NT2/D1 (cell line): ENCODE results near the gene DDA1.

Experiments used
- DNase-seq: peaks from one replicate; pipeline ENCODE4 v3.0.0-alpha.2; 2011; ENCODE audit warnings: low read depth, low spot score
- H3K27me3 ChIP-seq: 2 replicates; pipeline ENCODE4 v1.6.0; 2011; ENCODE audit warnings: mild to moderate bottlenecking; ENCODE audit not compliant: insufficient read length, insufficient read depth
- H3K36me3 ChIP-seq: 2 replicates; pipeline ENCODE4 v1.6.1; 2011; ENCODE audit warnings: mild to moderate bottlenecking, low read length, mixed read lengths; ENCODE audit not compliant: insufficient read depth, insufficient read length
- H3K4me1 ChIP-seq: 2 replicates; pipeline ENCODE4 v1.5.1; 2011; ENCODE audit not compliant: insufficient read depth, insufficient read length
- H3K4me3 ChIP-seq: 2 replicates; pipeline ENCODE4 v1.5.1; 2011; ENCODE audit warnings: low read depth; ENCODE audit not compliant: insufficient read length
- H3K9ac ChIP-seq: 2 replicates; pipeline ENCODE4 v1.6.0; 2011; ENCODE audit warnings: low read depth; ENCODE audit not compliant: insufficient read length
- H3K9me3 ChIP-seq: 2 replicates; pipeline ENCODE4 v1.5.1; 2011; ENCODE audit warnings: mild to moderate bottlenecking, low read length; ENCODE audit not compliant: insufficient read depth
- SUZ12 ChIP-seq: IDR thresholded peaks from 2 replicates; pipeline ENCODE4 v1.6.1; 2011; ENCODE audit not compliant: insufficient read length, insufficient read depth; ENCODE audit errors: extremely low read depth
- YY1 ChIP-seq: IDR thresholded peaks from 2 replicates; pipeline ENCODE4 v1.6.1; 2011; ENCODE audit not compliant: insufficient read length, insufficient read depth
- ZNF274 ChIP-seq: IDR thresholded peaks from 2 replicates; pipeline ENCODE4 v1.6.1; 2011; ENCODE audit warnings: mild to moderate bottlenecking, low read depth, low read length

Gene DDA1

DNA sequence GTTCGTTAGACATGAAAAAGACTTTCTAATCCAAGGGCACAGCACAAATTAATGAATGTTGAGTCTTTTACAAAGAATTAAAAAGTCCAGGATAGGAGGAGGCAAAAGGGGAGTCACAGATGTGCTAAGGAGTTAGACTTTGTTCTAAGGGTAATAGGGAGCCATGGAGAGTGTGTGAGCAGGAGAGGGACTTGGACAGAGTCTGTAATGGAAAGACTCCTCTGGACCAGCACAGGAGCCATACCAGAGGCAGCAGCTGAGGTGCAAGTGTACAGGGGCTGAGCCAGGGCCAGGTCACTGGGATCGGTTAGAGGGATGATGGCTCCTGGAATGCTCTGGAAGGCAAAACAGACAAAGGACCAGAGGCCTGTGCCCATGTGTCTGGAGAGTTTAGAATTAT is 38.5 kb downstream of the DDA1 start:
- Histone ChIP-seq H3K9me3 (no peaks in the 10 kb centered on the region), H3K4me1 (peaks cover 3% of the 10 kb centered on the region)
- no peak for TF ChIP-seq ZNF274
- TF ChIP-seq SUZ12: no peak
- TF ChIP-seq YY1: no peak

DNA sequence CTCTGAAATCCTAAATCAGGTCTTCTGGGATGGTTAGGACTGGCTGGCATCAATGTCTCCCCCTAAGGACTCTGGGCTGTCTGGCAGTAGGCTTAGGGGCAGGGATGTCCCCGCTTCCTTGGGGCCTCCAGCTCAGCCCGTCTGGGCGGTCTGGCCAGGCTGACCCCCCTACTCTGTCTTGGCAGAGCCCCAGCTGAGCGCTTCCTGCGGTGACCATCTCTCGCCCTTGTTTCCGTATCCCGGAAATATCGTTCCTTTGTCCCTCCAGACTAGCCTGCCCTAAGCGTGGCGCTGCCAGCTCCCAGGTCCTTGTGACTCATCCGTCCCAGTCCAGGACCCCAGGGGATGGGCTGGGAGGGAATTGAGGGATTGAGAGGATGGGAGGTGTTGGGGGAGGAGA is 39.3 kb downstream of the DDA1 start:
- Histone ChIP-seq H3K9ac (peak overlapping the region; percentile 34), H3K36me3 (peaks cover 6% of the 10 kb centered on the region), H3K27me3 (no peaks in the 10 kb centered on the region), H3K4me1 (peaks cover 3% of the 10 kb centered on the region), H3K4me3 (peak overlapping the region; percentile 1), H3K9me3 (no peaks in the 10 kb centered on the region)
- no peak for DNase-seq
- TF ChIP-seq SUZ12: no peak
- TF ChIP-seq ZNF274: no peak
- TF ChIP-seq YY1: no peak

More for the DNA sequence above, 38.5 kb downstream of the DDA1 start:
- no peak for DNase-seq
- H3K4me3 ChIP-seq: no peak overlapping the region
- peaks cover 9% of the 10 kb centered on the region for H3K36me3 ChIP-seq
- H3K9ac ChIP-seq: no peak overlapping the region
- H3K27me3 ChIP-seq: no peaks in the 10 kb centered on the region

DNA sequence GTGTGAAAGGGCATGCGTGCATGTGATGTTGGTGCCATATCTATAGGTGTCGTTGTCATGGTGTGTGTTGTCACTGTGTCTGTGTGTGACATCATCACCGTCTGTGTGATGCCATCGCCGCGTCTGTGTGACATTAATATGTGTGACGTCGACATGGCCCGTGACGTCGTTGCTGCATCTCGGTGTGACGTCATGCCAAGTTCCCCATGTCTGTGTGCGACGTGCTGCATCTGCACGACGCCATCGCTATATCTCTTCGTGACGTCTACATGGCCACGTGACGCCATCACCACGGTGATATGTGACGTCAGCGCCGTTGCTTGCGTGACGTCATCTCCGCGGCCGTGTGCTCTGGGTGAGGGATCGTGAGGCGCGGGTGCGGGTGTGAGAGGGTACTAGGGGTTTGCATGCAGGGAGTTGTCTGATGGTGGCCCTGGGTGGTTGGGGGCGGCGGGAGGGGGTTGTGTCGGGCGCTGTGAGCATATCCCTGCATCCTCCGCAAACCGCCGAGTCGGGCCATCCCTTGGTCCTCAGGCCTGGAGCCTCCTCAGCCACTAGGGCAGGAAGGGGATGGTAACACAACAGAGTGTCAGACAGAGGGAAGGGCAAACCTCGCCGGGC is 42.6 kb downstream of the DDA1 start:
- Histone ChIP-seq H3K4me1 (peaks cover 3% of the 10 kb centered on the region), H3K4me3 (no peak overlapping the region), H3K9me3 (no peaks in the 10 kb centered on the region), H3K9ac (no peak overlapping the region), H3K27me3 (no peaks in the 10 kb centered on the region), H3K36me3 (no peaks in the 10 kb centered on the region)
- TF ChIP-seq SUZ12: no peak
- no peak for TF ChIP-seq ZNF274
- no peak for TF ChIP-seq YY1
- DNase-seq: no peak

DNA sequence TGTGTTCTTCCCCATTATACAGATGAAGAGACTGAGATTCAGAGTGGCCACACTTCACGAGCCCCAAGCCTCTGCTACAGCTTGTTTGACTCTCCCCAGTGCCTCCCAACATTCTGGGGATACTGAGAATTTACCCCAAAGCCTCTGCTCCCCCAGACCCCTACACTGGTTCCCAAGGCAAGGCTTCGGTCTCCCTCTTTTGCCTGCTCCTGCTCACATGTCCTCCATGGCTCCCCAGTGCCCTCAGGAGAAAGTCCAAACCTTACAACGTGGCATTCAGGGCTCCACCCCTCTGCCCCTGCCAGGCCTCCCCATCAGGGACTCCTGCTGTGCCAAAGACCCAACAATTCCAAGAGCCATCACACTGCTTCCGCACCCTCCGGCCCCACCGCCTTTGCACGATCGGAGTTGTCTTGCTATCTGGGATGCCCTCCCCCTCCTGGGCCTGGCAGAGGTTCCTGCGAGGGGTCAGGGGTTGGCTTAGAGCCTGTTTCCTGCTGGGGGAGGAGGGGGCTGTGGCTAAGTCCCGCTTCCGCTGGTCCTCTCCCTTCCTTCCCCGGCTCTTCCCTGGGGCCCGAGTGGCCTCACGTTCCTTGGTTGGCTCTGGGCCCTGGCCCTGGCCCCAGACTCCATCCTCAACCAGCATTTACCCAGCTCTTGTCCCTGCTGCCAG is 43.4 kb downstream of the DDA1 start:
- H3K4me1 ChIP-seq: peaks cover 3% of the 10 kb centered on the region
- DNase-seq: no peak
- no peak for TF ChIP-seq ZNF274
- no peak for TF ChIP-seq SUZ12
- no peak for TF ChIP-seq YY1
- no peaks in the 10 kb centered on the region for H3K36me3 ChIP-seq
- H3K27me3 ChIP-seq: no peaks in the 10 kb centered on the region
- H3K4me3 ChIP-seq: no peak overlapping the region
- no peaks in the 10 kb centered on the region for H3K9me3 ChIP-seq
- H3K9ac ChIP-seq: no peak overlapping the region

DNA sequence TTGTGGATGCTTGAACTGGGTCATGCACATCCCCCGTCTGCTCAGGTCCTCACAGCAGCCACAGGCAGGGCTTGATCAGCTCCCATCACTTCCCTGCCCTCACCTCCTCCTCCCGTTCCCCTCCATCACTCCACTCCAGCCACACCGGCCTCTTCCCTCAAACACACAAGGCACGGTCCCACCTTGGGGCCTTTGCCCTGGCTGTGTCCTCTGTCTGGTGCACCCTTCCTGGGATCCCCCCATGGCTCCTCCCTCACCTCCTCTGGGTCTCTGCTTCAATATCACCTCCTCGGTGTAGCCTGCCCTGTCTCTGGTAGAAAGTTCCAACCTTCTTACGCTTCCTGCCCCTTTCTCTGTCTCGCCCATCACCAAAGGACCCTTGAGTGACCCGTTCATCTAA is 44.0 kb downstream of the DDA1 start:
- Histone ChIP-seq H3K36me3 (no peaks in the 10 kb centered on the region), H3K9ac (no peak overlapping the region), H3K9me3 (no peaks in the 10 kb centered on the region), H3K4me1 (no peaks in the 10 kb centered on the region), H3K27me3 (no peaks in the 10 kb centered on the region), H3K4me3 (no peak overlapping the region)
- DNase-seq: no peak
- TF ChIP-seq ZNF274 (no peak), YY1 (no peak), SUZ12 (no peak)

DNA sequence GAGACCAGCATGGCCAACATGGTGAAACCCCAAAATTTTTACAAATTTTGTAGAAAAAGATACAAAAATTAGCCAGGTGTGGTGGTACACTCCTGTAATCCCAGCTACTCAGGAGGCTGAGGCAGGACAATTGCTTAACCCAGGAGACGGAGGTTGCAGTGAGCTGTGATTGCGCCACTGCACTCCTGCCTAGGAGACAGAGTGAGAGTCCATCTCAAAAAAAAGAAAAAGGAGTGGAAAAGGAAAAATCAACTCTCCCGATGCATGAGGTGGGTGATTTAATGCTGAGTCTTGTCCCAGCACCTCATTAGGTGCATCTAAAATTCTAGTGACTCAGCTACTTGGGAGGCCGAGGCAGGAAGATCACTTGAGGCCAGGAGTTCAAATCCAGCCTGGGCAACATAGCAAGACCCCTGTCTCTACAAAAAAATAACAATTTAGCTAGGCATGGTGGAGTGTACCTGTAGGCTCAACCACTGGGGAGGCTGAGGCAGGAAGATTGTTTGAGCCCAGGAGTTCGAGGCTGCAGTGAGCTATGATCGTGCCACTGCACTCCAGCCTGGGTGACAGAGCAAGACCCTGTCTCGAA is 47.8 kb downstream of the DDA1 start:
- no peak overlapping the region for H3K4me3 ChIP-seq
- H3K4me1 ChIP-seq: peaks cover 4% of the 10 kb centered on the region
- no peaks in the 10 kb centered on the region for H3K36me3 ChIP-seq
- no peaks in the 10 kb centered on the region for H3K27me3 ChIP-seq
- H3K9me3 ChIP-seq: no peaks in the 10 kb centered on the region
- H3K9ac ChIP-seq: no peak overlapping the region
- no peak for TF ChIP-seq ZNF274
- TF ChIP-seq YY1: no peak
- no peak for TF ChIP-seq SUZ12
- no peak for DNase-seq

DNA sequence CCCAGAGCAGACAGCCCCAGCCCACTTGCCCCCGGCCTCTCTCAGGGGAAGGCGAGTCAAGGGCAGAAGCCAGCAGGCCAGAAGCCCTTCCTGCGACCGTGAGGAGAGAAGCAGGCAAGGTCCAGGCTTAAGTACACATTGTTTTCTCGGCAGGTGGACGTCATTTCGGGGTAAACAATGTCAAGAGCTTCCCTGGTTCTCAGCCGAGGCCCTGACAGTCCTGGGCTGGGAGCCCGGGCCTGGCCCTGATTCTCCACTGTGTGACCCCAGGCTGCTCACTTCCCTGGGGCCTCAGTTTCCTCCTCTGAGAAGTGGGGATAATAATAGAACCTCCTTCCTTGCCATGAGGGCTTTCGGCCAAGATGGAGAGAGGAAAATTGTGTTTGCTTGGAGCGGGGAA is 48.4 kb downstream of the DDA1 start:
- H3K27me3 ChIP-seq: no peaks in the 10 kb centered on the region
- DNase-seq: no peak
- H3K9ac ChIP-seq: no peak overlapping the region
- H3K4me1 ChIP-seq: peaks cover 4% of the 10 kb centered on the region
- no peak for TF ChIP-seq YY1
- TF ChIP-seq ZNF274: no peak
- no peak for TF ChIP-seq SUZ12
- no peaks in the 10 kb centered on the region for H3K9me3 ChIP-seq
- no peak overlapping the region for H3K4me3 ChIP-seq
- H3K36me3 ChIP-seq: no peaks in the 10 kb centered on the region
